IMR-90 (cell line): ENCODE measurements around the gene MTG1.

Source experiments
- BHLHE40 ChIP-seq: fragments of 150-350 bp; IDR thresholded peaks from 2 replicates; pipeline ENCODE4 v1.6.1; 2016; ENCODE audit warnings: mild to moderate bottlenecking, low read depth, low read length
- CEBPB ChIP-seq: IDR thresholded peaks from 2 replicates; pipeline ENCODE4 v1.6.1; 2012; ENCODE audit warnings: low read depth, low read length, improper control_type of control experiment
- CTCF ChIP-seq: conservative IDR thresholded peaks from 2 replicates; pipeline ENCODE4 v1.5.1; 2012; ENCODE audit warnings: mild to moderate bottlenecking, low read depth, low read length, improper control_type of control experiment
- ELK1 ChIP-seq: fragments of 150-350 bp; IDR thresholded peaks from 2 replicates; pipeline ENCODE4 v1.6.1; 2016; ENCODE audit warnings: low read depth, mild to moderate bottlenecking, low read length, moderate library complexity, borderline replicate concordance
- MAFK ChIP-seq: IDR thresholded peaks from 2 replicates; pipeline ENCODE4 v1.6.1; 2012; ENCODE audit warnings: low read depth, low read length, improper control_type of control experiment
- POLR2A ChIP-seq: IDR thresholded peaks from 2 replicates; pipeline ENCODE4 v1.6.1; 2012; ENCODE audit warnings: mild to moderate bottlenecking, low read depth, low read length
- RAD21 ChIP-seq: IDR thresholded peaks from 2 replicates; pipeline ENCODE4 v1.6.1; 2012; ENCODE audit warnings: low read length, improper control_type of control experiment
- RFX5 ChIP-seq: IDR thresholded peaks from 2 replicates; pipeline ENCODE4 v1.8.0; 2012; ENCODE audit warnings: low read depth, mild to moderate bottlenecking, low read length, moderate library complexity
- SMC3 ChIP-seq: fragments of 150-350 bp; IDR thresholded peaks from 2 replicates; pipeline ENCODE4 v1.6.1; 2016; ENCODE audit warnings: low read depth, mild to moderate bottlenecking, antibody characterized with exemption, low read length, moderate library complexity
- USF2 ChIP-seq: fragments of 150-350 bp; IDR thresholded peaks from 2 replicates; pipeline ENCODE4 v1.6.1; 2017; ENCODE audit warnings: mild to moderate bottlenecking, antibody characterized with exemption, low read length, low read depth

- no peak for TF ChIP-seq RFX5
- no peak for TF ChIP-seq CTCF
- no peak for TF ChIP-seq RAD21
- no peak for TF ChIP-seq MAFK
- TF ChIP-seq POLR2A, result no peak
- no peak for TF ChIP-seq ELK1
- no peak for TF ChIP-seq USF2
- no peak for TF ChIP-seq SMC3
- TF ChIP-seq CEBPB, result no peak
- no peak for TF ChIP-seq BHLHE40
Measured at GRCh38 chr10:133384071-133384470, 9.9 kb upstream of the MTG1 start.
